HG03571 (cell line): ENCODE data around the gene NKX2-8.
"Not testable (repeated sequence)": the region's sequence is repeated elsewhere in the genome, so short reads cannot be mapped to it uniquely, and the experiment has no call there.

ENCODE experiments used
- ATAC-seq: cut with Tn5 transposase; IDR thresholded peaks from one replicate; pipeline ENCODE4 v1.9.1; 2021; ENCODE audit not compliant: unreplicated experiment

The NKX2-8 gene

DNA sequence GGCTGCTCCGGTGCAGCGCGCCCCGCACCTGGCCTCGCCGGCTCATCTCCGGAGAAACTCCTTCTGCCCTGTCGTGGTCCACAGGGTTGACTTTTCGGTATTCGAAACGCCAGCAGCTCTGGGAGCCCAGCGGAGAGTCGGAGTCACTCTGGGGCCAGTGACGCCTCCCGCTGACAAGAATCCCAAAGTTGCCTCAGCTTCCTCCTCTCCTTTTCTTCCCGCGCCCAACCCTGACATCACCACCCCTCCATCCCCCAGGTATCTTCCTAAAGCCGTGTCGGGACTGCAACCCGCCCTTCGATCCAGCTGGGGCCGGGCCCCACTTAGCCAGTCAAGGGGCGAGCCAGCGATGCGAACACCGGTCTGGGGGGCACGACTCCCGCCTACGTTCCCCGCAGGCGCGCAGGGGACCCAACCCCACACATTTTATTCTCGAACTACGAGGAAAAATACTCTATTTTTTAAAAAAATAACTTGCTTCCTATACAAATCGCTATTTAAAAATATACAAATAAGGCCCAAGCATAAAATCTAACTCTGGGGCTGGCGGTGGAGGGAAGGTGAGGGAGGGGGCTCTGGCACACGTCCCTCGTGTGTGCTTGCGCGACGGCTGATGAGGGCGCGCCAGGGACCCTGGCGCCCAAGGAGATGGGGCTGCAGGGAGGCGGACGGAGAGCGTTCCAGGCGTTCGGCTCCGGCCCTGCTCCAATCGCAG, 2.1 kb downstream of the NKX2-8 start:
- no peak for ATAC-seq

DNA sequence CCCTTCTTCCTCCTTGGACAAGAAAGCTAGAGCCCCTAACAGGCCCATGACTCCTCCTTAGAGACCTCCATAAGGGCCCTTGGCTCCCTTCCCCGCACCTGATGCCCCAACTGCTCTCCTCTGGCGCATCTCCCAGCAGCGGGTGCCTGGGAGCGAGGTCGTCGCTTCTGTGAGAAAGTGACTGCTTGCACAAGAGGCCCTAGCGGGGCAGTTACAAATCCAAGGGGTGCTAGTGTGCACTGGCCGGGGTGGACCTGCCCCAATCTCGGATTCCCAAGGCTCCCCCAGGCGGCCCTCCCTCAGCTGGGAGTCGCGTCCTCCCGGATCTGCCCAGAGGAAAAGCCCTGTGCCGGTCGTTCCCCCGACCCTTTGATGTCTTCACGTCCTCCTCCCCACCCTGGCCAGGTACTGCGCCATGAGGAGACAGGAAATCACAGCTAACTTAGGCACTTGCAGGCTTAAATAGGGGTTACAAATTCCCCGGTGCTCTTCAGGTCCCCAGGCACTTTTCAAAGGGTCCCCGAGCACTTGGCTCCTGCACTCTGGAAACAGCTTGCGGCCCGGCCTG, 2.8 kb downstream of the NKX2-8 start:
- no peak for ATAC-seq

DNA sequence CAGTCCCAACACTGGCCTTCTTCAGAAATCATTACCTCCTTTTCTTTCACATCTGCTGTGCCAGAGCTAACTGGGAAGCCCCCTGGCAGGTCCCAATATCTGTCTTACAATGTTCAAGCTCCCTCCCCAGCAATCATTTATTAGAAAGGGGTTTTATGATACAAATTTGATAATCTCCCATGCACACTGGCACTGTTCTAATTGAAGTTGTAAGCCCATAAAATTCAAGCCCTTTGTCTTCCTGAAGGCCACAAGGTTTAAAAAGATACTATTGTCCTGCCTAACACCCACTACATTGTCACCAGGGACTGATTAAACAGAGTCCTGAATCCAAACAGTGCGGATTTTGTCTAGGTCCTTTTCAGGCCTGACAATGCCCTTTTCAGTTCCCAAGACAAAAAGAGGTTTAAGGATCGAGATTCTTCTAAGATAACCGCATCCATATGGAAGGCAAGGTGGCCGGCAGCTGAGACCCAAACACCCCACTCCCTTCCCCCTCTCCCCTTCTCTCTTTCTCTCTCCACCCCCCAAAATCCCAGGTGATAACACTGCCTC, 3.3 kb downstream of the NKX2-8 start:
- no peak for ATAC-seq

DNA sequence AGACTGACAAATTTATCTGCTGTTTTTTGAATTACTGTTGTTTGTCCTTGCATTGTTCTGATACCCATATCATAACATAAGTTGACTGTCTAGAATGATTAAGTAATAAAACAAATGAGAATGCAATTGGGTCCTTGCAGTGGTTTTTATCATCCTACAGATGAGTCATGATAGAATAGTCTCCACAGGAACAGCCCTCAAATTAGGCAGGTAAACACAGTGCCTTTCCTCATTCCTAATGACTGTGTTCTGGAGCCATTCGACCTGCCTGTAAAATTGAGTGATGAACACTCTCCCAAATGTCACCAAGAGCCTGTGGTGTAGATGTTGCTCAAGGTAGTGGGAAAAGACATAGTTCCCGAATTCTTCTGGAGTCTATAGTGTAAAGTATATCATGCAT, 12.3 kb downstream of the NKX2-8 start:
- no peak for ATAC-seq

DNA sequence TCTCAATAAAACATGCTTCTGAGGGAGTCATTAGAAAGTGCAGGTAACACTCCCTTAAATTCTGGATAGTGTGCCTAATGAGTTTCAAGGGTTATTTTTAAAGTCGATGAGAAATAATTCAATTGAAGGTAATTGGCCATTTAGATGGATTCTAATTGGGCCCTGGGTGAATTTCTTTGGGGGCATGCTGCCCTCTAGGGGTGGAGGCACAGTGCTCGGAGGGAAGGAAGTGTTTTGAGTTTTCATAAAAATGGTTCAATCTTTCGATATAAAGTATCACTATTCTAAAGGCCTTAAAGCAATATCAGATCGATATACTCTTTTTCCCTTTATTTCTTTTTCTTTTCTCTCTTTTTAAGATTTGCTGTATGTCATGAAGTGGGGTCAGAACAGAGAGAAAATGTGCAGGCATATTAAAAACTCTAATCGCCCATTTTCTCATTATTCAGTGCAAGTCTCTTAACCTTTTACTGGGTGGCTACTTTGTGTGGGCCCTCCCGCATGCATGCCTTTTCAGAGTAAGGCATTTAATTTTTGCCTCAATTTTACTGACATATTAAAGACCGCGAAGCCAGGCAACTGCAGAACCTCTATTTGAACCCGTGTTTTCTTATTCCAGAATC, 25.5 kb downstream of the NKX2-8 start:
- no peak for ATAC-seq

DNA sequence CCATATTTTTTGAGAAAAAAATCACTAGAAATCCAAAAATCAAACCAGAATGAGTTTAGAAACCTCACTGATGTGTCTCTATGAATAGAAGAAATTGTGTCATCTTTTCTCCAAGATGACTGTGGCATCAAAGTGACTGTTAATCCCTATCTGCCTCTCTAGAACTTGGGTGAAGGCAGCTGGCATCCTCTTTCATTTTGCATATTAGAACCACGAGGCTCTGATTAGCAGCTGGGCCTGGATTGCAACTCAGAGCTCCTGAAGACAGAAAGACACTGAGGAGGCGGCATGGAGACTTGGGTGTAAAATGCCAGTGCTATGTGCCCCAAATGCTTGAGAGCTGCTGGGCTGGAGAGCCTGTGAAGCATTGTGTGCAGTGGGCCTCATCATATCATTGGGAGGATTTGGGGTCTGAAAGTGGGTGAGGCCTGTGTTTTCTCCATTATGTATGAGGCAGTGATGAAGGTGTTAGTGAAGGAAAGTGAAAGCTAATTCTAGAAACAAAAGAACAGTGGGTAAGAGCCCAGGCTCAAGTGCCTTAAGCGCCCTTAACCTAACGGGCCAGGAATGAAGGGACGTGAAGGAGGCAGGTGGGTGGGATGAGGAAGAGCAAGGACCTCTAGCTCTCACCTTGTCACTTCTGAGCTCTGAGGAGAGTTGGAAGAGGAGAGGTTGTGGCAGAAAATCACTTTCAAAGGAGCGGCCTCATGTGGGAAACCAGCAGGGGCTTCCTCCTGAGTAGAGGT, 26.2 kb downstream of the NKX2-8 start:
- ATAC-seq: no peak

DNA sequence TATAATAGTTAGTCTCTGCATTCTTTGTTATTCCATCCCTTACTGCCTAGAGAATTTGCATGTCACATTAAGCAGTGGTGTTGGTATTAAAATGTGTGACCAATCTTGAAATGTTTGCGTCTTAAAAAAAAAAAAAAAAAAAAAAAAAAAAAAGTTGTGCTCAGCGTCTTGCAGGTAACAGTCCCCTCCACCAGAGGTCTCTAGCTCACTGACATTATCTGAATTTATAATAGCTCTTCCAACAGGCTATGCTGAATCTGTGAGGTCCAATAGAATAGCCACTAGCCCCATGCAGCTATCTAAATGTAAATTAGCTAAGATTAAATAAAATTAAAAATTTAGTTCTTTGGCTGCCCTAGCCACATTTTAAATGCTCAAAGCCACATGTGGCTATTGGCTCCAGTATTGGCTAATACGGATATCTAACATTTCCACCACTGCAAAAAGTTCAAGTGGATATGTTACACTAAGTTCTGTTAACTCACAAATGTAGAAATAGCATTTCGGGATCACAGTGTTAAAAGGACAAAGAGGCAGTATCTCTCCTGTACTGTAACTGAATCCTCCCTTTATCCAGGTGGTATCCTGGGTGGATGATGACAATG, 28.7 kb downstream of the NKX2-8 start:
- no peak for ATAC-seq

DNA sequence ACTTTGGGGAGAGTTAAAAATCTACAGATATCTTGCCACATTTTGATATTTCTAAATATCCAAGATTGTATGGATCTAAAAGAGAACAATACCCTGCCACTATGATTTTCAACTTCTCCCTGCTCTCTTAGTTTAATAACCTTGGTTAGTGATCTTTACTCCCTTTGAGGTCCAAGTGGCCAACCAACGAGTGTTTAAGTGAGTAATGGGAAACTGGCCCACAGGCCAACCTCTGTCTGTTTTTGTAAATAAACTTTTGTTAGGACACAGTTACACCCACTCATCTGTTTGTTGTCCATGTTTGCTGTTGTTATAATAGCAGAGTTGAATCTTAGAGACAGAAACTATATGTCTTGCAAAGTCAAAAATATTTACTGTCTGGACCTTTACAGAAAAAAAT, 31.5 kb downstream of the NKX2-8 start:
- ATAC-seq: no peak

DNA sequence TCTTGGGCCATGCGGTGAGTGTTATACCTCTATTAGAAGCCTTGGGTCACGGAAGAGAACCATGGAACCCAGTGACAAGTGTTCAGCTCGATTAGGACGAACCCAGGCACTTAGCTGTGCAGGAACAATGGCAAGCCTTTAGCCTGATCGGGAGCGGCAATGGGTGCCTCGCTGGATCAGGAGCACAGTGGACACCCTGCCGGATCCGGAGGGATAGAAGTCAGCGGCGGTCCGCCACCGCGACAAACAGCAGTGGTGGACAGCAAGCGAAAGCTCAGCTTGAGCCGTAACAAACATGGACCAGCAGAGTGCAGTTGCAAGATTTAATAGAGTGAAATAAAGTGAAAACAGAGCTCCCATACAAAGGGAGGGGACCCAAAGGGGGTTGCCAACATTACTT, 38.1 kb downstream of the NKX2-8 start:
- not testable (repeated sequence) for ATAC-seq

DNA sequence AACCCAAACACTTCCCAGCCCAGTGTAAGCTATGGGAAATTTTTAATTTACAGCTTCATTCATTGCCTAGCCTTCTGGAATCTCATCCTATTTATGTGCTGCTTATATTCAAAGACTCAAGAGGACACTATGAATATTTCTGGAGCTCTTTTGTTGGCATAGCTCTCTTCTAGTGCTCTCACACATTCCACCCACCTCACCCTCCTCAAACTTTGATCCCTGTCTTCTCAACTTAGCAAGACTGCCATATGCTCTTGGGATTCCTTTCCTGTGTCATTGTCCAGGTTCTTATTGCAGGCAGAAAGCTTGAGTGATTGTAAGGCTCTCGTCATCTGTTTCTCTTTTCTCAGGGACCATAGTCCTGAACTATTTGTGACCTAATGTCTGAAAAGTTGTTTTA, 44.4 kb downstream of the NKX2-8 start:
- ATAC-seq: no peak
